Activated CD8-positive, alpha-beta memory T cell treated with anti-CD3 and anti-CD28 coated beads, Interleukin-2, amount 50 U/mL, for 48 hours (primary cell): ENCODE measurements around the gene WHRN.

Experiments
- DNase-seq: peaks from one replicate; pipeline ENCODE4 v3.0.0-alpha.2; 2020

WHRN gene

GRCh38 chr9:114394523-114395333, 110.5 kb downstream of the WHRN start:
- DNase-seq, result no peak

- DNase-seq, result no peak
Measured at GRCh38 chr9:114392749-114393112, 112.5 kb downstream of the WHRN start.

- DNase-seq, result no peak
Measured at GRCh38 chr9:114390952-114391351, 114.3 kb downstream of the WHRN start.

GRCh38 chr9:114389612-114390368, 115.5 kb downstream of the WHRN start:
- DNase-seq, result no peak

- peak; percentile 62 for DNase-seq
Measured at GRCh38 chr9:114388764-114389375, 116.4 kb downstream of the WHRN start.

GRCh38 chr9:114388357-114388682, 117.0 kb downstream of the WHRN start:
- no peak for DNase-seq

- peak; percentile 86 for DNase-seq
Measured at GRCh38 chr9:114387680-114388356, 117.5 kb downstream of the WHRN start, which contains the start of gene AKNA. Gene AKNA, minus strand, starts transcription at chr9:114387982. Its CDS starts 6,649 bp downstream, at chr9:114381333.

GRCh38 chr9:114386886-114387679, 118.2 kb downstream of the WHRN start:
- peak; percentile 65 for DNase-seq

GRCh38 chr9:114386361-114386885, 118.8 kb downstream of the WHRN start:
- no peak for DNase-seq

- DNase-seq, result peak; percentile 88
Measured at GRCh38 chr9:114385397-114386181, 119.7 kb downstream of the WHRN start.

- DNase-seq, result no peak
Measured at GRCh38 chr9:114384836-114385396, 120.4 kb downstream of the WHRN start.

GRCh38 chr9:114384341-114384740, 120.9 kb downstream of the WHRN start:
- DNase-seq, result no peak

GRCh38 chr9:114383521-114384231, 121.6 kb downstream of the WHRN start:
- DNase-seq, result no peak

- peak; percentile 82 for DNase-seq
Measured at GRCh38 chr9:114382699-114383520, 122.4 kb downstream of the WHRN start.

- no peak for DNase-seq
Measured at GRCh38 chr9:114378883-114379282, 126.4 kb downstream of the WHRN start.

- DNase-seq, result no peak
Measured at GRCh38 chr9:114378016-114378415, 127.3 kb downstream of the WHRN start.

GRCh38 chr9:114376586-114377445, 128.5 kb downstream of the WHRN start:
- DNase-seq, result no peak
